Measurements from ENCODE around the gene DCAF16. TPM values are rescaled to one million over a fixed set of nuclear protein-coding genes. Genes with fewer than 3 reads are reported as not detected.

DCAF16 gene
- total RNA-seq, 1 experiment from 2014 or later = 46.2 TPM

- H3K9ac ChIP-seq (ENCODE audit: extremely low read depth, insufficient read length, low read length) = peak overlapping the region; percentile 92
Observed at GRCh38 chr4:17812125-17812524, 1.6 kb upstream of the DCAF16 start.

More at GRCh38 chr4:17812125-17812524, 1.6 kb upstream of the DCAF16 start:
- Histone ChIP-seq H3K27me3 (ENCODE audit: insufficient read depth, low read length) (no peaks in the 10 kb centered on the region), H3K56ac (ENCODE audit: insufficient read length, low read depth, low read length) (no peak overlapping the region), H2BK12ac (ENCODE audit: insufficient read length, low read depth, low read length) (no peak overlapping the region), H3T11ph (ENCODE audit: low read length) (no peak overlapping the region), H4K5ac (ENCODE audit: insufficient read length, low read depth, low read length) (no peak overlapping the region), H3K23me2 (ENCODE audit: insufficient read length, low read depth, low read length, poor library complexity, severe bottlenecking) (peaks cover 3% of the 10 kb centered on the region), H3K4me2 (ENCODE audit: insufficient read depth, insufficient read length, low read length) (peak overlapping the region; percentile 29), H2BK5ac (ENCODE audit: insufficient read length, low read length) (no peak overlapping the region), H3K23ac (ENCODE audit: insufficient read length, low read depth, low read length) (no peak overlapping the region), H3K4ac (ENCODE audit: low read depth, low read length) (no peak overlapping the region), H3K27ac (ENCODE audit: insufficient read length, low read depth, low read length) (no peak overlapping the region), H2BK120ac (ENCODE audit: low read depth, low read length, poor library complexity, severe bottlenecking) (no peak overlapping the region), H2BK20ac (ENCODE audit: low read depth, low read length, poor library complexity, severe bottlenecking) (no peak overlapping the region), H3K9me3 (ENCODE audit: control insufficient read depth, low read depth, low read length) (no peaks in the 10 kb centered on the region), H3K18ac (ENCODE audit: insufficient read length, low read depth, low read length) (no peak overlapping the region), H4K20me1 (ENCODE audit: control insufficient read depth, insufficient read depth, insufficient read length) (no peaks in the 10 kb centered on the region), H4K8ac (replicated peaks; ENCODE audit: insufficient read length, low read depth, low read length) (no peak overlapping the region), H3K79me2 (ENCODE audit: insufficient read depth, low read length) (peaks cover 32% of the 10 kb centered on the region; the same call in 1 of the 2 replicates), H3K79me1 (ENCODE audit: insufficient read depth, low read depth, low read length, poor library complexity, severe bottlenecking) (peaks cover 5% of the 10 kb centered on the region), H2AFZ (ENCODE audit: low read length) (no peak overlapping the region), H3K14ac (ENCODE audit: insufficient read depth, low read length) (no peak overlapping the region), H2AK5ac (ENCODE audit: insufficient read length, low read length) (no peak overlapping the region), H2BK15ac (ENCODE audit: low read depth, low read length) (no peak overlapping the region), H4K91ac (ENCODE audit: insufficient read length, low read depth, low read length) (no peak overlapping the region), H3K4me1 (ENCODE audit: insufficient read depth, low read length) (peaks cover 2% of the 10 kb centered on the region; the same call in 1 of the 2 replicates)
- no peak for TF ChIP-seq CTCF (conservative IDR thresholded peaks at IDR 0.05)
- Mint-ChIP-seq H3K9me3 (peaks cover 0 to 6% of the 10 kb centered on the region in 2 experiments; a peak in 1 of 5 replicates), H3K36me3 (ENCODE audit: insufficient read depth in 1 of 3, low read depth in 3 of 3) (peaks cover 36 to 67% (median 39%) of the 10 kb centered on the region in 3 experiments; a peak in 6 of 7 replicates), H3K4me3 (peak overlapping the region; percentile 98 to 100), H3K27me3 (ENCODE audit: low read depth) (no peaks in the 10 kb centered on the region), H3K4me1 (peaks cover 30 to 33% of the 10 kb centered on the region in 2 experiments), H3K27ac (peak overlapping the region in 2 of 3 experiments; percentile 25 to 37; a peak in 3 of 7 replicates)
- no CpG with 5 or more reads among the region's 3 CpGs for WGBS (ENCODE audit: extremely low coverage, insufficient read length, low lambda C conversion rate)
- DNase-seq = no peak

Data from H9 (cell line).